GM18867 (cell line): Measurements from ENCODE around the gene FBRS.
A peak's percentile ranks its signal among the peaks of the same experiment; 100 is the strongest.
"Not testable (repeated sequence)": the region's sequence is repeated elsewhere in the genome, so short reads cannot be mapped to it uniquely, and the experiment has no call there.

Source experiments
- ATAC-seq: cut with Tn5 transposase; IDR thresholded peaks from one replicate; pipeline ENCODE4 v1.9.1; 2021; ENCODE audit warnings: mild to moderate bottlenecking, moderate library complexity; ENCODE audit not compliant: unreplicated experiment

Gene FBRS

GRCh38 chr16:30657866-30658730 lies at the start of gene FBRS:
Gene FBRS (plus strand): TSS chr16:30658431. CDS start chr16:30659519, 1,088 bp downstream.
- ATAC-seq = peak; percentile 64

- ATAC-seq = peak; percentile 32
These were observed 49.0 kb upstream of the FBRS start for GRCh38 chr16:30609002-30609925.

GRCh38 chr16:30609926-30610839 lies 48.0 kb upstream of the FBRS start, which contains the start of gene ZNF689:
Gene ZNF689 (minus strand): TSS chr16:30610389. CDS start chr16:30610041, 348 bp downstream.
- peak; percentile 83 for ATAC-seq

- no peak for ATAC-seq
These were observed 42.7 kb upstream of the FBRS start for GRCh38 chr16:30615358-30616091.

- no peak for ATAC-seq
These were observed 39.0 kb upstream of the FBRS start for GRCh38 chr16:30619202-30619601.

GRCh38 chr16:30619638-30620037 lies 38.6 kb upstream of the FBRS start:
- no peak for ATAC-seq

GRCh38 chr16:30620169-30620568 lies 38.1 kb upstream of the FBRS start:
- no peak for ATAC-seq

- ATAC-seq = no peak
These were observed 36.5 kb upstream of the FBRS start for GRCh38 chr16:30621765-30622164.

GRCh38 chr16:30622455-30623032 lies 35.7 kb upstream of the FBRS start:
- no peak for ATAC-seq

- no peak for ATAC-seq
These were observed 34.5 kb upstream of the FBRS start for GRCh38 chr16:30623536-30624283.

GRCh38 chr16:30626236-30626635 lies 32.0 kb upstream of the FBRS start:
- no peak for ATAC-seq

GRCh38 chr16:30628628-30629540 lies 29.3 kb upstream of the FBRS start:
- ATAC-seq = peak; percentile 57

- ATAC-seq = not testable (repeated sequence)
These were observed 25.8 kb upstream of the FBRS start for GRCh38 chr16:30632454-30632853.

- ATAC-seq = no peak
These were observed 24.7 kb upstream of the FBRS start for GRCh38 chr16:30633526-30633925.

GRCh38 chr16:30636599-30636998 lies 21.6 kb upstream of the FBRS start:
- no peak for ATAC-seq

GRCh38 chr16:30637139-30637538 lies 21.1 kb upstream of the FBRS start:
- ATAC-seq = not testable (repeated sequence)

- no peak for ATAC-seq
These were observed 20.3 kb upstream of the FBRS start for GRCh38 chr16:30637944-30638343.
